HEK293 (cell line): Measurements from ENCODE around the gene KCTD14.
"Not testable (repeated sequence)": the region's sequence is repeated elsewhere in the genome, so short reads cannot be mapped to it uniquely, and the experiment has no call there.

ENCODE experiments used
- CTCF ChIA-PET: fragments of 350-600 bp; formaldehyde crosslinking; extraction: SDS; loops from one replicate; lab custom pipeline; 2021; ENCODE audit warnings: antibody characterized with exemption; lab: Yijun Ruan, JAX
- POLR2A ChIA-PET: fragments of 300-600 bp; formaldehyde crosslinking; extraction: SDS; loops from one replicate; lab custom pipeline; 2020; ENCODE audit warnings: antibody characterized with exemption, inconsistent platforms; lab: Yijun Ruan, JAX
- H3K27ac ChIP-seq: fragments of 200-500 bp; sonication (Bioruptor generic); 2 replicates; pipeline ENCODE4 v1.5.1; 2014; ENCODE audit warnings: low read depth, low read length, control low read depth, inconsistent platforms; ENCODE audit errors: extremely low read depth
- H3K36me3 ChIP-seq, 2 experiments: fragments of 200-500 bp in 1 of 2; sonication (Bioruptor generic) in 1 of 2; 1 replicate in 1 of 2; 2 replicates in 1 of 2; pipeline ENCODE4 v1.5.1; 2014 to 2017; ENCODE audit warnings: inconsistent platforms in 2 of 2, low read length in 2 of 2; ENCODE audit not compliant: control insufficient read depth in 2 of 2, insufficient read depth in 1 of 2
- H3K4me1 ChIP-seq: fragments of 200-500 bp; sonication (Bioruptor generic); 2 replicates; pipeline ENCODE4 v1.5.1; 2014; ENCODE audit warnings: mild to moderate bottlenecking, low read length, inconsistent platforms; ENCODE audit not compliant: control insufficient read depth, insufficient read depth
- H3K4me3 ChIP-seq: 2 replicates; pipeline ENCODE4 v1.5.1; 2011; ENCODE audit warnings: low read depth, mild to moderate bottlenecking, control low read depth, low read length, moderate library complexity
- H3K9me3 ChIP-seq: fragments of 200-500 bp; sonication (Bioruptor generic); 2 replicates; pipeline ENCODE4 v1.5.1; 2014; ENCODE audit warnings: low read depth, low read length, inconsistent platforms; ENCODE audit not compliant: control insufficient read depth, insufficient read depth
- EGR2 ChIP-seq: fragments of 450-650 bp; formaldehyde crosslinking; IDR thresholded peaks from 2 replicates; pipeline ENCODE4 v1.5.1; 2016; ENCODE audit warnings: low read depth, missing biosample characterization, missing genetic modification characterization
- MEIS1 ChIP-seq: sonication (generic); formaldehyde crosslinking; IDR thresholded peaks from 2 replicates; pipeline ENCODE4 v1.8.1; 2022; ENCODE audit warnings: missing genetic modification reagents, mild to moderate bottlenecking, borderline replicate concordance
- TRIM28 ChIP-seq: IDR thresholded peaks from 2 replicates; pipeline ENCODE4 v1.6.1; 2011; ENCODE audit warnings: low read length, control low read depth, borderline replicate concordance
- ZBTB20 ChIP-seq: fragments of 450-650 bp; formaldehyde crosslinking; IDR thresholded peaks from 2 replicates; pipeline ENCODE4 v1.5.1; 2016; ENCODE audit warnings: missing biosample characterization, missing genetic modification characterization
- ZFHX2 ChIP-seq: fragments of 450-650 bp; formaldehyde crosslinking; conservative IDR thresholded peaks from 2 replicates; pipeline ENCODE4 v1.5.1; 2016; ENCODE audit warnings: missing biosample characterization, missing genetic modification characterization
- ZIC2 ChIP-seq: fragments of 450-650 bp; formaldehyde crosslinking; IDR thresholded peaks from 2 replicates; pipeline ENCODE4 v1.5.1; 2016; ENCODE audit warnings: missing biosample characterization, missing genetic modification characterization
- ZNF112 ChIP-seq: fragments of 450-650 bp; formaldehyde crosslinking; IDR thresholded peaks from 2 replicates; pipeline ENCODE4 v1.5.0; 2017; ENCODE audit warnings: missing biosample characterization, missing genetic modification characterization
- ZNF175 ChIP-seq: fragments of 450-650 bp; formaldehyde crosslinking; IDR thresholded peaks from 2 replicates; pipeline ENCODE4 v1.5.1; 2016; ENCODE audit warnings: missing biosample characterization, missing genetic modification characterization
- ZNF266 ChIP-seq: fragments of 450-650 bp; formaldehyde crosslinking; IDR thresholded peaks from 2 replicates; pipeline ENCODE4 v1.5.1; 2016; ENCODE audit warnings: missing biosample characterization, missing genetic modification characterization, low read depth
- ZNF274 ChIP-seq, 2 experiments: fragments of 200-500 bp in 1 of 2; fragments of 450-650 bp in 1 of 2; sonication (Bioruptor generic) in 1 of 2; formaldehyde crosslinking in 1 of 2; IDR thresholded peaks; 2 replicates each; pipeline versions ENCODE4 v1.5.1 to v1.6.1; 2014 to 2016; ENCODE audit warnings: borderline replicate concordance in 1 of 2, inconsistent platforms in 1 of 2, low read length in 1 of 2, missing biosample characterization in 1 of 2, missing genetic modification characterization in 1 of 2
- ZNF571 ChIP-seq: fragments of 450-650 bp; formaldehyde crosslinking; IDR thresholded peaks from 2 replicates; pipeline ENCODE4 v1.5.0; 2017; ENCODE audit warnings: missing biosample characterization, missing genetic modification characterization
- ZNF585B ChIP-seq: fragments of 450-650 bp; formaldehyde crosslinking; IDR thresholded peaks from 2 replicates; pipeline ENCODE4 v1.5.1; 2016; ENCODE audit warnings: missing biosample characterization, missing genetic modification characterization
- ZNF664 ChIP-seq: fragments of 450-650 bp; formaldehyde crosslinking; IDR thresholded peaks from 2 replicates; pipeline ENCODE4 v1.5.1; 2016; ENCODE audit warnings: missing biosample characterization, missing genetic modification characterization
- ZNF76 ChIP-seq: fragments of 450-650 bp; formaldehyde crosslinking; IDR thresholded peaks from 2 replicates; pipeline ENCODE4; 2016; ENCODE audit warnings: low read depth, missing biosample characterization, missing genetic modification characterization, borderline replicate concordance
- ZNF777 ChIP-seq: fragments of 450-650 bp; formaldehyde crosslinking; IDR thresholded peaks from 2 replicates; pipeline ENCODE4 v1.5.1; 2017; ENCODE audit warnings: missing biosample characterization, missing genetic modification characterization, borderline replicate concordance
- ZNF830 ChIP-seq: fragments of 450-650 bp; IDR thresholded peaks from 2 replicates; pipeline ENCODE4 v1.5.0; 2018; ENCODE audit warnings: missing biosample characterization, missing genetic modification characterization, low read depth, mild to moderate bottlenecking, moderate library complexity
- TF ChIP-seq, protein P1 (sequence below): fragments of 450-650 bp; formaldehyde crosslinking; IDR thresholded peaks from 2 replicates; pipeline ENCODE4 v1.5.1; 2016; ENCODE audit warnings: missing biosample characterization, missing genetic modification characterization
- TF ChIP-seq, protein P2 (sequence below): fragments of 450-650 bp; IDR thresholded peaks from 2 replicates; pipeline ENCODE4 v1.5.1; 2018; ENCODE audit warnings: missing biosample characterization, mild to moderate bottlenecking, missing genetic modification characterization
- TF ChIP-seq, protein P3 (sequence below): fragments of 450-650 bp; formaldehyde crosslinking; IDR thresholded peaks from 2 replicates; pipeline ENCODE4 v1.5.1; 2016; ENCODE audit warnings: missing biosample characterization, missing genetic modification characterization
- TF ChIP-seq, protein P4 (sequence below): fragments of 450-650 bp; formaldehyde crosslinking; IDR thresholded peaks from 2 replicates; pipeline ENCODE4 v1.5.1; 2016; ENCODE audit warnings: missing biosample characterization, missing genetic modification characterization
- TF ChIP-seq, protein P5 (sequence below): fragments of 450-650 bp; formaldehyde crosslinking; IDR thresholded peaks from 2 replicates; pipeline ENCODE4 v1.5.1; 2016; ENCODE audit warnings: missing biosample characterization, missing genetic modification characterization

KCTD14 gene

DNA sequence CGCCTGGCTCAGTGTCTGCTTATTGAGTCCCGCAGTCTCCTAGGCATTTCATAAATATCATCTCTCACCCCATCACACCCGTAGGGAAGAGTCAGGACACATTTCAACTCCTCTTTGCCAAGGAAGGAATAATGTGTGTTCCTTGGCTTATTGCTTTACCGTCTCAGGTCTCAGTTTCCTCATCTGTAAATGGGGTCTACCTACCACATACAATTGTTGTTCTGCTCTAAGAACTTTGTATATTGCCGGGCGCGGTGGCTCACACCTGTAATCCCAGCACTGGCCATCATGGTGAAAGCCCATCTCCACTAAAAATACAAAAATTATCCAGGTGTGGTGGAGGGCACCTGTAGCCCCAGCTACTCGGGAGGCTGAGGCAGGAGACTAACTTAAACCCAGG, 37.5 kb upstream of the KCTD14 start:
- POLR2A ChIA-PET, result no interaction called here
- CTCF ChIA-PET, result interaction anchor here (0.9 kb wide), 1 partner anchor 10 kb away, joined by 4 read pairs; no protein-coding TSS in a partner anchor

DNA sequence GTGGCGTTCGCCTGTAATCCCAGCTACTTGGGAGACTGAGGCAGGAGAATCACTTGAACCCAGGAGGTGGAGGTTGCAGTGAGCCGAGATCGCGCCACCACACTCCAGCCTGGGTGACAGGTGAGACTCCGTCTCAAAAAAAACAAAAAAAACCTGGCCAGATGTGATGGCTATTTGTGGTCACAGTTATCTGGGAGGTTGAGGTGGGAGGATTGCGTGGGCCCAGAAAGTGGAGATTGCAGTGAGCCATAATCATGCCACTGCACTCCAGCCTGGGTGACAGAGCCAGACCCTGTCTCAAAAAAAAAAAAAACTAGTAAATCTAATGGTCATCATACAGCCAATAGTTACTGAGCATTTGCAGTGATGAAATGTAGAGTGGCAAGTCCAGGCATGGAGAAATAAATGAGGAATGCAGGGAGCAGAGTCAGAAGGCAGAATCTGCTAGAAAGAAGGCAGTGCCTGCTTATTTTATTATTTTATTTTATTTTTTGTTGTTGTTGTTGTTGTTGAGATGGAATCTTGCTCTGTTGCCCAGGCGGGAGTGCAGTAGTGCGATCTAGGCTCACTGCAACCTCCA, 36.8 kb upstream of the KCTD14 start:
- H3K4me1 ChIP-seq, H3K36me3 ChIP-seq, POLR2A ChIA-PET, H3K27ac ChIP-seq, H3K4me3 ChIP-seq, CTCF ChIA-PET, H3K9me3 ChIP-seq: not testable (repeated sequence)
- TF ChIP-seq EGR2 (tag by site-specific recombination), result peak; percentile 83
- peak; percentile 82 for TF ChIP-seq ZFHX2 (tag by site-specific recombination)

More for the DNA sequence above, 37.5 kb upstream of the KCTD14 start:
- no peaks in the 10 kb centered on the region for H3K9me3 ChIP-seq
- TF ChIP-seq ZNF175 (tag by site-specific recombination), result no peak
- no peak for TF ChIP-seq ZNF112 (tag by site-specific recombination)
- TF ChIP-seq ZIC2 (tag by site-specific recombination), result no peak
- TF ChIP-seq ZNF76 (tag by site-specific recombination), result no peak
- TF ChIP-seq TRIM28, result no peak
- TF ChIP-seq ZNF266 (tag by site-specific recombination), result no peak
- TF ChIP-seq ZNF664 (tag by site-specific recombination), result no peak
- TF ChIP-seq, protein P1, sequence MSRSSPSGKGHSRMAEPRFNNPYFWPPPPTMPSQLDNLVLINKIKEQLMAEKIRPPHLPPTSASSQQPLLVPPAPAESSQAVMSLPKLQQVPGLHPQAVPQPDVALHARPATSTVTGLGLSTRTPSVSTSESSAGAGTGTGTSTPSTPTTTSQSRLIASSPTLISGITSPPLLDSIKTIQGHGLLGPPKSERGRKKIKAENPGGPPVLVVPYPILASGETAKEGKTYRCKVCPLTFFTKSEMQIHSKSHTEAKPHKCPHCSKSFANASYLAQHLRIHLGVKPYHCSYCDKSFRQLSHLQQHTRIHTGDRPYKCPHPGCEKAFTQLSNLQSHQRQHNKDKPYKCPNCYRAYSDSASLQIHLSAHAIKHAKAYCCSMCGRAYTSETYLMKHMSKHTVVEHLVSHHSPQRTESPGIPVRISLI (tag by site-specific recombination), result no peak
- TF ChIP-seq ZNF274 (IDR thresholded peaks at IDR 0.05; ENCODE audit: low read length), result no peak
- TF ChIP-seq ZNF274 (tag by site-specific recombination; IDR thresholded peaks at IDR 0.05; ENCODE audit: borderline replicate concordance), result no peak
- TF ChIP-seq ZBTB20 (tag by site-specific recombination), result no peak
- TF ChIP-seq, protein P2, sequence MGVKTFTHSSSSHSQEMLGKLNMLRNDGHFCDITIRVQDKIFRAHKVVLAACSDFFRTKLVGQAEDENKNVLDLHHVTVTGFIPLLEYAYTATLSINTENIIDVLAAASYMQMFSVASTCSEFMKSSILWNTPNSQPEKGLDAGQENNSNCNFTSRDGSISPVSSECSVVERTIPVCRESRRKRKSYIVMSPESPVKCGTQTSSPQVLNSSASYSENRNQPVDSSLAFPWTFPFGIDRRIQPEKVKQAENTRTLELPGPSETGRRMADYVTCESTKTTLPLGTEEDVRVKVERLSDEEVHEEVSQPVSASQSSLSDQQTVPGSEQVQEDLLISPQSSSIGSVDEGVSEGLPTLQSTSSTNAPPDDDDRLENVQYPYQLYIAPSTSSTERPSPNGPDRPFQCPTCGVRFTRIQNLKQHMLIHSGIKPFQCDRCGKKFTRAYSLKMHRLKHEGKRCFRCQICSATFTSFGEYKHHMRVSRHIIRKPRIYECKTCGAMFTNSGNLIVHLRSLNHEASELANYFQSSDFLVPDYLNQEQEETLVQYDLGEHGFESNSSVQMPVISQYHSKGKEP (tag by site-specific recombination), result no peak
- TF ChIP-seq, protein P3, sequence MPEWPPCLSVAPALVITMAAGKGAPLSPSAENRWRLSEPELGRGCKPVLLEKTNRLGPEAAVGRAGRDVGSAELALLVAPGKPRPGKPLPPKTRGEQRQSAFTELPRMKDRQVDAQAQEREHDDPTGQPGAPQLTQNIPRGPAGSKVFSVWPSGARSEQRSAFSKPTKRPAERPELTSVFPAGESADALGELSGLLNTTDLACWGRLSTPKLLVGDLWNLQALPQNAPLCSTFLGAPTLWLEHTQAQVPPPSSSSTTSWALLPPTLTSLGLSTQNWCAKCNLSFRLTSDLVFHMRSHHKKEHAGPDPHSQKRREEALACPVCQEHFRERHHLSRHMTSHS (tag by site-specific recombination), result no peak
- TF ChIP-seq MEIS1, result no peak
- no peaks in the 10 kb centered on the region for H3K36me3 ChIP-seq
- H3K4me1 ChIP-seq, result no peaks in the 10 kb centered on the region
- H3K4me3 ChIP-seq, result no peak overlapping the region
- no peak overlapping the region for H3K27ac ChIP-seq

DNA sequence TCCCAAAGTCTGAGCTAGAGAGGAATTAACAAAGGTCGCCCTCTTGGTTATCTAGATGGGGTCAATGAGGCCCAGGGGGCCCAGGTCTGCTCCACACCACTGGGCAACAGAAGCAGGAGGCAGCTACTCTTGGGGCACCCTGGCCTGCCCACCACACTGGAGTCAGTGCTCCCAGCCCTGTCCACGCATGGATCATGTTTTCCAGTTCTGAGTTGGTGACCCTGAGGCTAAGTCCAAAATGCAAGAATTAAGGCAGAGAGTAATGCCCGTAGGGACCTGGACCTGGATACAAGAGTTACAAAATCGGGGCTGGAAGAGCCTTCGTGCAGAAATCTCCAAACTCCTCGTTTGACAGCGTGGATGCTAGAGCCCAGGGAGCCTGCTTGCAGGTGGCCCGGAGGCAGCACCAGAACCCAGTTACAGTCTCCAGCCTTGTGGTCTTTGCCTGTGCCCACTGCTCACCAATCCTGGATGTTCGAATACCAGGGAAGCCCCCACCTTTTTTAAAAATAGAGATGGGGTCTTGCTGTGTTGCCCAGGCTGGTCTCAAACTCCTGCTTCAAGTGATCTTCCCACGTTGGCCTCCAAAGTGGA, 34.5 kb upstream of the KCTD14 start:
- H3K4me1 ChIP-seq, result no peaks in the 10 kb centered on the region
- no peaks in the 10 kb centered on the region for H3K36me3 ChIP-seq
- no peaks in the 10 kb centered on the region for H3K9me3 ChIP-seq
- ChIA-PET CTCF (interaction anchor here (0.7 kb wide), 1 partner anchor 121 kb away, joined by 3 read pairs; no protein-coding TSS in a partner anchor), POLR2A (no interaction called here)
- H3K27ac ChIP-seq, result no peak overlapping the region
- no peak overlapping the region for H3K4me3 ChIP-seq
- TF ChIP-seq, protein P4, sequence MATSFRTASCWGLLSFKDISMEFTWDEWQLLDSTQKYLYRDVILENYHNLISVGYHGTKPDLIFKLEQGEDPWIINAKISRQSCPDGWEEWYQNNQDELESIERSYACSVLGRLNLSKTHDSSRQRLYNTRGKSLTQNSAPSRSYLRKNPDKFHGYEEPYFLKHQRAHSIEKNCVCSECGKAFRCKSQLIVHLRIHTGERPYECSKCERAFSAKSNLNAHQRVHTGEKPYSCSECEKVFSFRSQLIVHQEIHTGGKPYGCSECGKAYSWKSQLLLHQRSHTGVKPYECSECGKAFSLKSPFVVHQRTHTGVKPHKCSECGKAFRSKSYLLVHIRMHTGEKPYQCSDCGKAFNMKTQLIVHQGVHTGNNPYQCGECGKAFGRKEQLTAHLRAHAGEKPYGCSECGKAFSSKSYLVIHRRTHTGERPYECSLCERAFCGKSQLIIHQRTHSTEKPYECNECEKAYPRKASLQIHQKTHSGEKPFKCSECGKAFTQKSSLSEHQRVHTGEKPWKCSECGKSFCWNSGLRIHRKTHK (tag by site-specific recombination), result no peak
- TF ChIP-seq, protein P5, sequence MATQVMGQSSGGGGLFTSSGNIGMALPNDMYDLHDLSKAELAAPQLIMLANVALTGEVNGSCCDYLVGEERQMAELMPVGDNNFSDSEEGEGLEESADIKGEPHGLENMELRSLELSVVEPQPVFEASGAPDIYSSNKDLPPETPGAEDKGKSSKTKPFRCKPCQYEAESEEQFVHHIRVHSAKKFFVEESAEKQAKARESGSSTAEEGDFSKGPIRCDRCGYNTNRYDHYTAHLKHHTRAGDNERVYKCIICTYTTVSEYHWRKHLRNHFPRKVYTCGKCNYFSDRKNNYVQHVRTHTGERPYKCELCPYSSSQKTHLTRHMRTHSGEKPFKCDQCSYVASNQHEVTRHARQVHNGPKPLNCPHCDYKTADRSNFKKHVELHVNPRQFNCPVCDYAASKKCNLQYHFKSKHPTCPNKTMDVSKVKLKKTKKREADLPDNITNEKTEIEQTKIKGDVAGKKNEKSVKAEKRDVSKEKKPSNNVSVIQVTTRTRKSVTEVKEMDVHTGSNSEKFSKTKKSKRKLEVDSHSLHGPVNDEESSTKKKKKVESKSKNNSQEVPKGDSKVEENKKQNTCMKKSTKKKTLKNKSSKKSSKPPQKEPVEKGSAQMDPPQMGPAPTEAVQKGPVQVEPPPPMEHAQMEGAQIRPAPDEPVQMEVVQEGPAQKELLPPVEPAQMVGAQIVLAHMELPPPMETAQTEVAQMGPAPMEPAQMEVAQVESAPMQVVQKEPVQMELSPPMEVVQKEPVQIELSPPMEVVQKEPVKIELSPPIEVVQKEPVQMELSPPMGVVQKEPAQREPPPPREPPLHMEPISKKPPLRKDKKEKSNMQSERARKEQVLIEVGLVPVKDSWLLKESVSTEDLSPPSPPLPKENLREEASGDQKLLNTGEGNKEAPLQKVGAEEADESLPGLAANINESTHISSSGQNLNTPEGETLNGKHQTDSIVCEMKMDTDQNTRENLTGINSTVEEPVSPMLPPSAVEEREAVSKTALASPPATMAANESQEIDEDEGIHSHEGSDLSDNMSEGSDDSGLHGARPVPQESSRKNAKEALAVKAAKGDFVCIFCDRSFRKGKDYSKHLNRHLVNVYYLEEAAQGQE, result no peak
- TF ChIP-seq ZNF571, result no peak
- no peak for TF ChIP-seq ZNF777 (tag by site-specific recombination)
- no peak for TF ChIP-seq ZNF76 (tag by site-specific recombination)
- no peak for TF ChIP-seq ZNF830 (tag by site-specific recombination)
- TF ChIP-seq ZNF585B (tag by site-specific recombination), result no peak
